ENCODE measurements around the gene SKOR1. TPM values are rescaled to one million over a fixed set of nuclear protein-coding genes. Genes with fewer than 3 reads are reported as not detected.
A peak's percentile ranks its signal among the peaks of the same experiment; 100 is the strongest.

The SKOR1 gene
- total and polyA plus RNA-seq, 2 of the 8 experiments (the other 6 are each of a cell fraction or from before 2014, with no cell fraction given) = 0.03 to 0.11 TPM

GRCh38 chr15:67821784-67822440 is 3.4 kb upstream of the SKOR1 start (continued):
- no peak for TF ChIP-seq CHD1 (IDR thresholded peaks at IDR 0.05; ENCODE audit: low read depth, low read length)
- no peak for TF ChIP-seq POLR2A (IDR thresholded peaks at IDR 0.05; ENCODE audit: control extremely low read depth in 1 of 2, low read depth in 2 of 2, low read length in 2 of 2)
- TF ChIP-seq EGR1 (IDR thresholded peaks at IDR 0.05; ENCODE audit: borderline replicate concordance, low read depth, low read length) = no peak
- TF ChIP-seq SP4 (IDR thresholded peaks at IDR 0.05; ENCODE audit: low read length) = no peak
- TF ChIP-seq CBX8 (IDR thresholded peaks at IDR 0.05; ENCODE audit: borderline replicate concordance, low read depth, low read length) = 0 out of 2 replicates have a peak, but pooled peaks have one; percentile 24
- TF ChIP-seq RNF2 (IDR thresholded peaks at IDR 0.05; ENCODE audit: borderline replicate concordance, low read depth, low read length, missing control alignments, poor library complexity, severe bottlenecking) = peak; percentile 82
